22Rv1 (cell line): ENCODE measurements around the gene TCP11L1.

Experiments
- H3K27ac ChIP-seq: fragments of 450-650 bp; 2 replicates; pipeline ENCODE4 v1.5.1; 2017
- ZFX ChIP-seq: fragments of 450-650 bp; IDR thresholded peaks from 2 replicates; pipeline ENCODE4 v1.6.1; 2017; ENCODE audit warnings: antibody characterized with exemption, borderline replicate concordance
- TF ChIP-seq, protein P1 (sequence below): fragments of 450-650 bp; IDR thresholded peaks from 2 replicates; pipeline ENCODE4 v1.5.1; 2017; ENCODE audit warnings: mild to moderate bottlenecking

Gene TCP11L1

GRCh38 chr11:33062137-33062536, 22.8 kb downstream of the TCP11L1 start:
- TF ChIP-seq, protein P1, sequence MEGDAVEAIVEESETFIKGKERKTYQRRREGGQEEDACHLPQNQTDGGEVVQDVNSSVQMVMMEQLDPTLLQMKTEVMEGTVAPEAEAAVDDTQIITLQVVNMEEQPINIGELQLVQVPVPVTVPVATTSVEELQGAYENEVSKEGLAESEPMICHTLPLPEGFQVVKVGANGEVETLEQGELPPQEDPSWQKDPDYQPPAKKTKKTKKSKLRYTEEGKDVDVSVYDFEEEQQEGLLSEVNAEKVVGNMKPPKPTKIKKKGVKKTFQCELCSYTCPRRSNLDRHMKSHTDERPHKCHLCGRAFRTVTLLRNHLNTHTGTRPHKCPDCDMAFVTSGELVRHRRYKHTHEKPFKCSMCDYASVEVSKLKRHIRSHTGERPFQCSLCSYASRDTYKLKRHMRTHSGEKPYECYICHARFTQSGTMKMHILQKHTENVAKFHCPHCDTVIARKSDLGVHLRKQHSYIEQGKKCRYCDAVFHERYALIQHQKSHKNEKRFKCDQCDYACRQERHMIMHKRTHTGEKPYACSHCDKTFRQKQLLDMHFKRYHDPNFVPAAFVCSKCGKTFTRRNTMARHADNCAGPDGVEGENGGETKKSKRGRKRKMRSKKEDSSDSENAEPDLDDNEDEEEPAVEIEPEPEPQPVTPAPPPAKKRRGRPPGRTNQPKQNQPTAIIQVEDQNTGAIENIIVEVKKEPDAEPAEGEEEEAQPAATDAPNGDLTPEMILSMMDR, result no peak
- no peak for TF ChIP-seq ZFX
- H3K27ac ChIP-seq, result peak overlapping the region; percentile 52; the same call in 1 of the 2 replicates

- H3K27ac ChIP-seq, result no peak overlapping the region
- no peak for TF ChIP-seq ZFX
- TF ChIP-seq, protein P1, result no peak
These were observed 24.0 kb downstream of the TCP11L1 start for GRCh38 chr11:33063326-33063881.

DNA sequence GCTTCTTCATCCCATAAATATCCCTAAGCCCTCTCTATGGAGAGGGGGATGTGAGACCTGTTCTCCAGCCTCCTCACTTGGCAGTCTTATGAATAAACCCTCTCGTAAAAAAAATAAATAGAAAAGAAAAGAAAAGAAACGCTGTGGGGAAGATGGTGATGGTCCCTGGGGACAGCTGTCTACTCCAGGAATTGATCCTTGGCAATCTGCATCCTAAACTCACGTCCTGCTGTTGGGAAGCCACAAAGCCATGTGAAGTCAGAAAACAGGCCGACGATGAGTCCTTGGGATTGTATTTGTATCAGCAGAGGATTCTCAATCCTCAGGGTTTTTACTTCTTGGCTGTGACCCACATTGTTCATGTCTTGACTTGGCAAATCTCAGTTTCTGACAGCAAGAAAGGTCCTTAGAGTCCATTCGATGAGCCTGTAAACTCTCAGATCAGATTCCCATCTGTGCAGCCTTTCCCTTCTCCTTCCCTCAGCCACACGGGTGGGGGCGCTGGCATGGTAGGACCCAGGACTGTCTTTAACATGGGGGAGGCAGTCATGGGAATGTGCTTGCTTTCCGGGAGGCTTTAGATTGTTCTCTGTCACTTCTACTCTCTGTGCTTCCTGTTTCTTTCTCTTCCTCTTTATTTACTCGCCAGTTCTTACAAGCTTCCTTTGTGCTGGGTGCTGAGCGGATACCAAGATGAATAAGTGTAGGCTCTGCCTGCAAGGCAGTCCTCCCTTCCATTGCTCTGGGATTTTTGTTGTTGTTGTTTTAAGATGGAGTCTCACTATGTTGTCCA, 24.9 kb downstream of the TCP11L1 start:
- TF ChIP-seq ZFX, result no peak
- TF ChIP-seq, protein P1, result no peak
- H3K27ac ChIP-seq, result no peak overlapping the region

- TF ChIP-seq, protein P1, result no peak
- no peak for TF ChIP-seq ZFX
- H3K27ac ChIP-seq, result no peak overlapping the region
These were observed 25.5 kb downstream of the TCP11L1 start for GRCh38 chr11:33064866-33065265.

DNA sequence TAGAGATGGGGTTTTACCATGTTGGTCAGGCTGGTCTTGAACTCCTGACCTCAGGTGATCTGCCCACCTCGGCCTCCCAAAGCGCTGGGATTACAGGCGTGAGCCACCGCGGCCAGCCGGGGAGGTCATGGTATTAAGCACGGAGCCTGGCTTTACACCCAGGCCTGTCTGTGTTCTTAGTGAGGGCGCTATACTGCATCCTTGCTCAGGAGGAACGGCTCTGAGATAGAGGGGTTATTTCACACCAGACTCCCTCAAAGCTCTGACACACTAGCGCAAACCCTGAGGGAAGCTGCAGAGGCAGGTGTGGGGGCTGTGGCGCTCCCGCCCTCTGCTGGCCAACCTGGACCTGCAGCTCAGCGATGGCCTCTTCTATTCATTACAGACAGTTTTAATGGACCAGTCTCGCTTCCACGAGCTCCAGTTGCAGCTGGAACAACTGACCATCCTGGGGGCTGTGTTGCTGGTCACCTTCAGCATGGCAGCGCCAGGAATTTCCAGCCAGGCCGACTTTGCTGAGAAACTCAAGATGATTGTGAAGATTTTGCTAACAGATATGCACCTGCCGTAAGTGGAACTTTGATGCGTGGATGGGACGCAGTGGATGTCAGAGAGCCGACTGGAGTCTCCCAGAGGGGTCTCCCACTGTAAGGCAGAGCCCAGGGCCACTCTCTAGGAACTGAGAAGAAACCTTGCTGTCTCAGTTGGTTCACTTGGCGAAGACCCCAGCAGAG, 26.2 kb downstream of the TCP11L1 start:
- no peak overlapping the region for H3K27ac ChIP-seq
- no peak for TF ChIP-seq ZFX
- TF ChIP-seq, protein P1, result peak; percentile 95

DNA sequence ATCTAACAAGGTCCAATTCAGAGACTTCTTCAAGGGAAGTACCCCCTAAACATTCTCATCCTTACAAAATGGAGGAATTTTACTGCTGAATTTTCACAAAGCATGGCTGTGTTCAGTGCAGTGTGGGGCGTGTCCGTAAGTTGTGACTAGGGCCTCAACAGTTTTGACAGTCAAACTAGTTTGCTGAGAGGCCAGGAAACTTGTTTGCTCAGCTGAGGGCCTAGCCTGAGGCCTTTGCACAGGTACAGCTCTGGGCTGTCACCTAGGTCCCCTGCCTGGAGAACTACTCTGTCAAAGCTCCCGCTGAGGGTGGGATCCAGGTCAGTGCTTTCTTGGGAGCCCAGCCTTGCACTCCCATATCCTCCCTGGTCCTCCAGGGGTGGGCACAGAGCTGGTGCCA, 27.9 kb downstream of the TCP11L1 start:
- no peak overlapping the region for H3K27ac ChIP-seq
- no peak for TF ChIP-seq ZFX
- TF ChIP-seq, protein P1, result no peak
